HEK293 (cell line): ENCODE data around the gene CHN2.

Experiments
- HOXA7 ChIP-seq: sonication (generic); formaldehyde crosslinking; IDR thresholded peaks from 2 replicates; pipeline ENCODE4 v1.8.1; 2022; ENCODE audit warnings: missing genetic modification reagents, borderline replicate concordance
- HOXD13 ChIP-seq: sonication (generic); formaldehyde crosslinking; IDR thresholded peaks from 2 replicates; pipeline ENCODE4 v1.8.0; 2022; ENCODE audit warnings: missing genetic modification reagents, borderline replicate concordance
- PRDM1 ChIP-seq: fragments of 450-650 bp; formaldehyde crosslinking; IDR thresholded peaks from 2 replicates; pipeline ENCODE4; 2016; ENCODE audit warnings: missing biosample characterization, missing genetic modification characterization
- SP7 ChIP-seq: fragments of 450-650 bp; formaldehyde crosslinking; IDR thresholded peaks from 2 replicates; pipeline ENCODE4 v1.5.1; 2016; ENCODE audit warnings: missing biosample characterization, missing genetic modification characterization
- ZBTB8A ChIP-seq: fragments of 450-650 bp; formaldehyde crosslinking; IDR thresholded peaks from 2 replicates; pipeline ENCODE4 v1.5.1; 2016; ENCODE audit warnings: missing biosample characterization, missing genetic modification characterization
- ZEB2 ChIP-seq: fragments of 450-650 bp; formaldehyde crosslinking; IDR thresholded peaks from 2 replicates; pipeline ENCODE4 v1.5.1; 2016; ENCODE audit warnings: missing biosample characterization, missing genetic modification characterization
- ZFP37 ChIP-seq: fragments of 450-650 bp; formaldehyde crosslinking; IDR thresholded peaks from 2 replicates; pipeline ENCODE4 v1.5.1; 2016; ENCODE audit warnings: missing biosample characterization, missing genetic modification characterization
- ZFP41 ChIP-seq: fragments of 450-650 bp; formaldehyde crosslinking; IDR thresholded peaks from 2 replicates; pipeline ENCODE4 v1.5.1; 2016; ENCODE audit warnings: missing biosample characterization, missing genetic modification characterization, borderline replicate concordance
- ZNF175 ChIP-seq: fragments of 450-650 bp; formaldehyde crosslinking; IDR thresholded peaks from 2 replicates; pipeline ENCODE4 v1.5.1; 2016; ENCODE audit warnings: missing biosample characterization, missing genetic modification characterization
- ZNF274 ChIP-seq, 2 experiments: fragments of 200-500 bp in 1 of 2; fragments of 450-650 bp in 1 of 2; sonication (Bioruptor generic) in 1 of 2; formaldehyde crosslinking in 1 of 2; IDR thresholded peaks; 2 replicates each; pipeline versions ENCODE4 v1.5.1 to v1.6.1; 2014 to 2016; ENCODE audit warnings: borderline replicate concordance in 1 of 2, inconsistent platforms in 1 of 2, low read length in 1 of 2, missing biosample characterization in 1 of 2, missing genetic modification characterization in 1 of 2
- ZNF324 ChIP-seq: fragments of 450-650 bp; formaldehyde crosslinking; IDR thresholded peaks from 2 replicates; pipeline ENCODE4 v1.5.1; 2016; ENCODE audit warnings: missing biosample characterization, missing genetic modification characterization
- ZNF548 ChIP-seq: fragments of 450-650 bp; formaldehyde crosslinking; IDR thresholded peaks from 2 replicates; pipeline ENCODE4 v1.5.1; 2016; ENCODE audit warnings: missing biosample characterization, missing genetic modification characterization
- ZNF561 ChIP-seq: fragments of 450-650 bp; IDR thresholded peaks from 2 replicates; pipeline ENCODE4 v1.5.1; 2018; ENCODE audit warnings: missing biosample characterization, missing genetic modification characterization, borderline replicate concordance
- ZNF585B ChIP-seq: fragments of 450-650 bp; formaldehyde crosslinking; IDR thresholded peaks from 2 replicates; pipeline ENCODE4 v1.5.1; 2016; ENCODE audit warnings: missing biosample characterization, missing genetic modification characterization
- ZNF621 ChIP-seq: fragments of 450-650 bp; formaldehyde crosslinking; IDR thresholded peaks from 2 replicates; pipeline ENCODE4 v1.5.1; 2017; ENCODE audit warnings: missing biosample characterization, missing genetic modification characterization
- ZNF629 ChIP-seq: fragments of 450-650 bp; formaldehyde crosslinking; IDR thresholded peaks from 2 replicates; pipeline ENCODE4 v1.5.1; 2017; ENCODE audit warnings: missing biosample characterization, missing genetic modification characterization
- ZNF707 ChIP-seq: fragments of 450-650 bp; formaldehyde crosslinking; IDR thresholded peaks from 2 replicates; pipeline ENCODE4 v1.5.1; 2016; ENCODE audit warnings: missing biosample characterization, missing genetic modification characterization
- ZSCAN30 ChIP-seq: fragments of 450-650 bp; IDR thresholded peaks from 2 replicates; pipeline ENCODE4 v1.5.1; 2018; ENCODE audit warnings: missing biosample characterization, mild to moderate bottlenecking, missing genetic modification characterization, moderate library complexity
- ZXDB ChIP-seq: fragments of 450-650 bp; formaldehyde crosslinking; IDR thresholded peaks from 2 replicates; pipeline ENCODE4 v1.5.1; 2016; ENCODE audit warnings: missing biosample characterization, missing genetic modification characterization
- TF ChIP-seq, protein P1 (sequence below): fragments of 450-650 bp; formaldehyde crosslinking; IDR thresholded peaks from 2 replicates; pipeline ENCODE4 v1.5.1; 2016; ENCODE audit warnings: missing biosample characterization, missing genetic modification characterization
- TF ChIP-seq, protein P2 (sequence below): fragments of 450-650 bp; formaldehyde crosslinking; IDR thresholded peaks from 2 replicates; pipeline ENCODE4 v1.5.1; 2016; ENCODE audit warnings: missing biosample characterization, missing genetic modification characterization
- TF ChIP-seq, protein P3 (sequence below): fragments of 450-650 bp; formaldehyde crosslinking; IDR thresholded peaks from 2 replicates; pipeline ENCODE4 v1.5.1; 2016; ENCODE audit warnings: missing biosample characterization, missing genetic modification characterization, borderline replicate concordance
- TF ChIP-seq, protein P4 (sequence below): fragments of 450-650 bp; formaldehyde crosslinking; IDR thresholded peaks from 2 replicates; pipeline ENCODE4 v1.5.1; 2016; ENCODE audit warnings: missing biosample characterization, missing genetic modification characterization, borderline replicate concordance
- TF ChIP-seq, protein P5 (sequence below): fragments of 450-650 bp; formaldehyde crosslinking; IDR thresholded peaks from 2 replicates; pipeline ENCODE4 v1.5.1; 2016; ENCODE audit warnings: missing biosample characterization, missing genetic modification characterization

The CHN2 gene

DNA sequence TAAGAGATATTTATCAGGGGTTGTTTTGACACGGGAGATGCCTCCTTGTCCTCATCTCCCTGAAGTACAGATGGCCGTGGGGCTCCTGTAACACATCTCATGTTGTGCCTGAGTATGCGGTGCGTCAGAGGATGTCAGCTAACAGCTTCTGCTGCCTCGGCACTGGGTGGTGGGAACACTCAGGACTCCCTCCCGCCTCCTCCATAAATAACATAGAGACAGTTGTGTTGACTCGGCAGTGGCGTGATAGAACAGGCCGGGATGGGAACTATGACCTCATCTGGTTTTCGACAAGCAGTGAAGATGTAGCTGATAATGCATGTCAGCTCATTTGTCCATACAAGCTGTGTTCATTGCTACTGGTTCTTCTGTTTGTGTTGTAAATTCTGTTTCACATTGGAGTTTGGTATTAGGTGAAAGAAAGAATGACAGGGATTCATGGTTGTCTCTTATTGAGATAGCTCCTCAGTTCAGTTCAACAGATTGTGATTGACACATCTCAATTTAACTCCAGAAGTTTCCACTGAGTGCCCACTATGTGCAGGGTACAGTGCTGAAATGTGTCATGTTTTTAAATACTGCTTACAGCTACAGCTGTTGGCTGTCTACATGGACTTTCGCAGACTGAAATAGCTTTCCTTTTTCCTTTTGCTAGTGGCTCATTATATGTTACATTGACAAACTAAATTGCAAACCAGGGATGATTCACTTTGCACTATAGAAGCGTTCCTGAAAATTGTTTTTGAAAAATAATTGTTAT, 87.4 kb downstream of the CHN2 start (continued):
- TF ChIP-seq, protein P1, sequence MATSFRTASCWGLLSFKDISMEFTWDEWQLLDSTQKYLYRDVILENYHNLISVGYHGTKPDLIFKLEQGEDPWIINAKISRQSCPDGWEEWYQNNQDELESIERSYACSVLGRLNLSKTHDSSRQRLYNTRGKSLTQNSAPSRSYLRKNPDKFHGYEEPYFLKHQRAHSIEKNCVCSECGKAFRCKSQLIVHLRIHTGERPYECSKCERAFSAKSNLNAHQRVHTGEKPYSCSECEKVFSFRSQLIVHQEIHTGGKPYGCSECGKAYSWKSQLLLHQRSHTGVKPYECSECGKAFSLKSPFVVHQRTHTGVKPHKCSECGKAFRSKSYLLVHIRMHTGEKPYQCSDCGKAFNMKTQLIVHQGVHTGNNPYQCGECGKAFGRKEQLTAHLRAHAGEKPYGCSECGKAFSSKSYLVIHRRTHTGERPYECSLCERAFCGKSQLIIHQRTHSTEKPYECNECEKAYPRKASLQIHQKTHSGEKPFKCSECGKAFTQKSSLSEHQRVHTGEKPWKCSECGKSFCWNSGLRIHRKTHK (tag by site-specific recombination) = no peak
- TF ChIP-seq ZXDB (peak; percentile 67; the same call in 1 of the 2 replicates), ZNF274 (IDR thresholded peaks at IDR 0.05; ENCODE audit: low read length) (no peak), ZNF274 (tag by site-specific recombination; IDR thresholded peaks at IDR 0.05; ENCODE audit: borderline replicate concordance) (no peak), ZNF585B (tag by site-specific recombination) (no peak), ZNF548 (tag by site-specific recombination) (no peak), HOXD13 (no peak), PRDM1 (tag by site-specific recombination) (no peak), ZNF561 (0 out of 2 replicates have a peak, but pooled peaks have one; percentile 32), HOXA7 (CRISPR knock-in tag) (no peak), ZNF707 (tag by site-specific recombination) (no peak), ZNF621 (tag by site-specific recombination) (no peak), ZBTB8A (tag by site-specific recombination) (no peak), SP7 (peak; percentile 90), ZSCAN30 (tag by site-specific recombination) (no peak), ZFP37 (no peak), ZNF324 (tag by site-specific recombination) (no peak; the same call in 1 of the 2 replicates), ZEB2 (peak; percentile 92), ZNF629 (tag by site-specific recombination) (peak; percentile 98), ZNF175 (no peak), ZFP41 (no peak)
- TF ChIP-seq, protein P2, sequence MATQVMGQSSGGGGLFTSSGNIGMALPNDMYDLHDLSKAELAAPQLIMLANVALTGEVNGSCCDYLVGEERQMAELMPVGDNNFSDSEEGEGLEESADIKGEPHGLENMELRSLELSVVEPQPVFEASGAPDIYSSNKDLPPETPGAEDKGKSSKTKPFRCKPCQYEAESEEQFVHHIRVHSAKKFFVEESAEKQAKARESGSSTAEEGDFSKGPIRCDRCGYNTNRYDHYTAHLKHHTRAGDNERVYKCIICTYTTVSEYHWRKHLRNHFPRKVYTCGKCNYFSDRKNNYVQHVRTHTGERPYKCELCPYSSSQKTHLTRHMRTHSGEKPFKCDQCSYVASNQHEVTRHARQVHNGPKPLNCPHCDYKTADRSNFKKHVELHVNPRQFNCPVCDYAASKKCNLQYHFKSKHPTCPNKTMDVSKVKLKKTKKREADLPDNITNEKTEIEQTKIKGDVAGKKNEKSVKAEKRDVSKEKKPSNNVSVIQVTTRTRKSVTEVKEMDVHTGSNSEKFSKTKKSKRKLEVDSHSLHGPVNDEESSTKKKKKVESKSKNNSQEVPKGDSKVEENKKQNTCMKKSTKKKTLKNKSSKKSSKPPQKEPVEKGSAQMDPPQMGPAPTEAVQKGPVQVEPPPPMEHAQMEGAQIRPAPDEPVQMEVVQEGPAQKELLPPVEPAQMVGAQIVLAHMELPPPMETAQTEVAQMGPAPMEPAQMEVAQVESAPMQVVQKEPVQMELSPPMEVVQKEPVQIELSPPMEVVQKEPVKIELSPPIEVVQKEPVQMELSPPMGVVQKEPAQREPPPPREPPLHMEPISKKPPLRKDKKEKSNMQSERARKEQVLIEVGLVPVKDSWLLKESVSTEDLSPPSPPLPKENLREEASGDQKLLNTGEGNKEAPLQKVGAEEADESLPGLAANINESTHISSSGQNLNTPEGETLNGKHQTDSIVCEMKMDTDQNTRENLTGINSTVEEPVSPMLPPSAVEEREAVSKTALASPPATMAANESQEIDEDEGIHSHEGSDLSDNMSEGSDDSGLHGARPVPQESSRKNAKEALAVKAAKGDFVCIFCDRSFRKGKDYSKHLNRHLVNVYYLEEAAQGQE (tag by site-specific recombination) = no peak
- TF ChIP-seq, protein P3, sequence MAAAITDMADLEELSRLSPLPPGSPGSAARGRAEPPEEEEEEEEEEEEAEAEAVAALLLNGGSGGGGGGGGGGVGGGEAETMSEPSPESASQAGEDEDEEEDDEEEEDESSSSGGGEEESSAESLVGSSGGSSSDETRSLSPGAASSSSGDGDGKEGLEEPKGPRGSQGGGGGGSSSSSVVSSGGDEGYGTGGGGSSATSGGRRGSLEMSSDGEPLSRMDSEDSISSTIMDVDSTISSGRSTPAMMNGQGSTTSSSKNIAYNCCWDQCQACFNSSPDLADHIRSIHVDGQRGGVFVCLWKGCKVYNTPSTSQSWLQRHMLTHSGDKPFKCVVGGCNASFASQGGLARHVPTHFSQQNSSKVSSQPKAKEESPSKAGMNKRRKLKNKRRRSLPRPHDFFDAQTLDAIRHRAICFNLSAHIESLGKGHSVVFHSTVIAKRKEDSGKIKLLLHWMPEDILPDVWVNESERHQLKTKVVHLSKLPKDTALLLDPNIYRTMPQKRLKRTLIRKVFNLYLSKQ = no peak
- TF ChIP-seq, protein P4, sequence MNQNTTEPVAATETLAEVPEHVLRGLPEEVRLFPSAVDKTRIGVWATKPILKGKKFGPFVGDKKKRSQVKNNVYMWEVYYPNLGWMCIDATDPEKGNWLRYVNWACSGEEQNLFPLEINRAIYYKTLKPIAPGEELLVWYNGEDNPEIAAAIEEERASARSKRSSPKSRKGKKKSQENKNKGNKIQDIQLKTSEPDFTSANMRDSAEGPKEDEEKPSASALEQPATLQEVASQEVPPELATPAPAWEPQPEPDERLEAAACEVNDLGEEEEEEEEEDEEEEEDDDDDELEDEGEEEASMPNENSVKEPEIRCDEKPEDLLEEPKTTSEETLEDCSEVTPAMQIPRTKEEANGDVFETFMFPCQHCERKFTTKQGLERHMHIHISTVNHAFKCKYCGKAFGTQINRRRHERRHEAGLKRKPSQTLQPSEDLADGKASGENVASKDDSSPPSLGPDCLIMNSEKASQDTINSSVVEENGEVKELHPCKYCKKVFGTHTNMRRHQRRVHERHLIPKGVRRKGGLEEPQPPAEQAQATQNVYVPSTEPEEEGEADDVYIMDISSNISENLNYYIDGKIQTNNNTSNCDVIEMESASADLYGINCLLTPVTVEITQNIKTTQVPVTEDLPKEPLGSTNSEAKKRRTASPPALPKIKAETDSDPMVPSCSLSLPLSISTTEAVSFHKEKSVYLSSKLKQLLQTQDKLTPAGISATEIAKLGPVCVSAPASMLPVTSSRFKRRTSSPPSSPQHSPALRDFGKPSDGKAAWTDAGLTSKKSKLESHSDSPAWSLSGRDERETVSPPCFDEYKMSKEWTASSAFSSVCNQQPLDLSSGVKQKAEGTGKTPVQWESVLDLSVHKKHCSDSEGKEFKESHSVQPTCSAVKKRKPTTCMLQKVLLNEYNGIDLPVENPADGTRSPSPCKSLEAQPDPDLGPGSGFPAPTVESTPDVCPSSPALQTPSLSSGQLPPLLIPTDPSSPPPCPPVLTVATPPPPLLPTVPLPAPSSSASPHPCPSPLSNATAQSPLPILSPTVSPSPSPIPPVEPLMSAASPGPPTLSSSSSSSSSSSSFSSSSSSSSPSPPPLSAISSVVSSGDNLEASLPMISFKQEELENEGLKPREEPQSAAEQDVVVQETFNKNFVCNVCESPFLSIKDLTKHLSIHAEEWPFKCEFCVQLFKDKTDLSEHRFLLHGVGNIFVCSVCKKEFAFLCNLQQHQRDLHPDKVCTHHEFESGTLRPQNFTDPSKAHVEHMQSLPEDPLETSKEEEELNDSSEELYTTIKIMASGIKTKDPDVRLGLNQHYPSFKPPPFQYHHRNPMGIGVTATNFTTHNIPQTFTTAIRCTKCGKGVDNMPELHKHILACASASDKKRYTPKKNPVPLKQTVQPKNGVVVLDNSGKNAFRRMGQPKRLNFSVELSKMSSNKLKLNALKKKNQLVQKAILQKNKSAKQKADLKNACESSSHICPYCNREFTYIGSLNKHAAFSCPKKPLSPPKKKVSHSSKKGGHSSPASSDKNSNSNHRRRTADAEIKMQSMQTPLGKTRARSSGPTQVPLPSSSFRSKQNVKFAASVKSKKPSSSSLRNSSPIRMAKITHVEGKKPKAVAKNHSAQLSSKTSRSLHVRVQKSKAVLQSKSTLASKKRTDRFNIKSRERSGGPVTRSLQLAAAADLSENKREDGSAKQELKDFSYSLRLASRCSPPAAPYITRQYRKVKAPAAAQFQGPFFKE (tag by site-specific recombination) = no peak
- TF ChIP-seq, protein P5, sequence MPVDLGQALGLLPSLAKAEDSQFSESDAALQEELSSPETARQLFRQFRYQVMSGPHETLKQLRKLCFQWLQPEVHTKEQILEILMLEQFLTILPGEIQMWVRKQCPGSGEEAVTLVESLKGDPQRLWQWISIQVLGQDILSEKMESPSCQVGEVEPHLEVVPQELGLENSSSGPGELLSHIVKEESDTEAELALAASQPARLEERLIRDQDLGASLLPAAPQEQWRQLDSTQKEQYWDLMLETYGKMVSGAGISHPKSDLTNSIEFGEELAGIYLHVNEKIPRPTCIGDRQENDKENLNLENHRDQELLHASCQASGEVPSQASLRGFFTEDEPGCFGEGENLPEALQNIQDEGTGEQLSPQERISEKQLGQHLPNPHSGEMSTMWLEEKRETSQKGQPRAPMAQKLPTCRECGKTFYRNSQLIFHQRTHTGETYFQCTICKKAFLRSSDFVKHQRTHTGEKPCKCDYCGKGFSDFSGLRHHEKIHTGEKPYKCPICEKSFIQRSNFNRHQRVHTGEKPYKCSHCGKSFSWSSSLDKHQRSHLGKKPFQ = peak; percentile 85
